Activated T-cell treated with anti-CD3 and anti-CD28 coated beads for 24 hours (primary cell): ENCODE data around the gene MRPS12.
"Not testable (repeated sequence)": the region's sequence is repeated elsewhere in the genome, so short reads cannot be mapped to it uniquely, and the experiment has no call there.

Experiments used
- DNase-seq: peaks from one replicate; pipeline ENCODE4 v3.0.0-alpha.2; 2020; ENCODE audit warnings: low read depth

Gene MRPS12

DNA sequence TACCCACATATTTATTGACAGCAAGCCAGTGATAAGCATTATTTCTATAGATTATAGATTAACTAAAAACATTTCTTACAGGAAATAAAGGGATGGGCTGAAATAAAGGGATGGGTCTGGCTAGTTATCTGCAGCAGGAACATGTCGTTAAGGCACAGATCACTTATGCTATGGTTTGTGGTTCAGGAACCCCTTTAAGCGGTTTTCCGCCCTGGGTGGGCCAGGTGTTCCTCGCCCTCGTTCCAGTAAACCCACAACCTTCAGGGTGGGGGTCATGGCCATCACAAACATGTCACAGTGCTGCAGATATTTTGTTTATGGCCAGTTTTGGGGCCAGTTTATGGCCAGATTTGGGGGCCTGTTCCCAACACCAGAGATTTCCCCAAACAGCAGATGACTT, 10.7 kb downstream of the MRPS12 start:
- not testable (repeated sequence) for DNase-seq

DNA sequence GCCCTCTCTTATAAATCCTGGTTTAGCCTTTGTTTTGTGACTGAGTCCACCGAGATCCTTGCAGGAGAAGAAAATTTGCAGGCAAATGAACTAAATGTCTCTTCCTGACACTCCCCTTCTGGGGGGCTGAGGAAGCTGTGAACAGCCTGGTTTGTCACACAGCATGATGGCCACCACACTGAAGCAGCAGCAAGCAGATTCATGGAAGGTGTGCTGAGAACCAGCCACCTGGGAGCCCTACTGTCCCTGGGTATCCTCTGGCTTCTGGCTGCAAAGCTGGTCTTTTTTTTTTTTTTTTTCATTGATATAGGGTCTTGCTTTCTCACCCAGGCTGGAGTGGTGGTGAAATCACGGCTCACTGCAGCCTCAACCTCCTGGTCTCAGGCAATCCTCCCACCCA, 11.2 kb downstream of the MRPS12 start:
- DNase-seq = no peak

DNA sequence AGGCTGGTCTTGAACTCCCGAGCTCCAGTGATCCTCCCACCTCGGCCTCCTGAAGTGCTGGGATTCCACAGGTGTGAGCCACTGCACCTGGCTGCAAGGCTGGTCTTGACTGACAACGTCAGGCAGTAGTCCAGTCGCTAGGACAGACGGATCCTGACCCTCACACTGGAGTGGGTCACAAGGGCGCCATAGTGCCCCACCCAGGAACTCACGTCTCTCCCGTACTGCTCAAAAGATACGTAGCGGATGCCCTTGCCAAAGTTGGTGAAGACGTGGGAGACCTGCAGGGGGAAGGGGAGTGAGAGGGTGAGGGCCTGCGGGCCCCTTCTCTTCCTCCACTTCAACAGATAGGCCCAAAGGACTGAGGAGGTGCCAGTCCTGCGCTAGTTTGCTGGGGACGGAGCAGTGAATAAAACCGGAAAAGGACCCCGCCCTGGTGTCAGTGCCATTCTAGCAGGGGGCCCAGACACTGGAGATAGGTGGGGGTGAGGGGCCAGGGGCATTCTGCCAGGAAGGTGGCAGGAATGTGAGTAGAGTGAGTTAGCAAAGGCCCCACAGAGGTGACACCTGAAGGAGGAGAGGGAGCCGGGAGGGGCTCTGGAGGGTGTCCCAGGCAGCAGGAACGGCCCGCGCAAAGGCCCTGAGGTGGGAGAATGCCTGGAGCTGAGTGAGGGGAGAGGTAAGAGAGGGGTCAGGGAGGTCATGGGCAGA, 11.9 kb downstream of the MRPS12 start:
- DNase-seq = no peak

DNA sequence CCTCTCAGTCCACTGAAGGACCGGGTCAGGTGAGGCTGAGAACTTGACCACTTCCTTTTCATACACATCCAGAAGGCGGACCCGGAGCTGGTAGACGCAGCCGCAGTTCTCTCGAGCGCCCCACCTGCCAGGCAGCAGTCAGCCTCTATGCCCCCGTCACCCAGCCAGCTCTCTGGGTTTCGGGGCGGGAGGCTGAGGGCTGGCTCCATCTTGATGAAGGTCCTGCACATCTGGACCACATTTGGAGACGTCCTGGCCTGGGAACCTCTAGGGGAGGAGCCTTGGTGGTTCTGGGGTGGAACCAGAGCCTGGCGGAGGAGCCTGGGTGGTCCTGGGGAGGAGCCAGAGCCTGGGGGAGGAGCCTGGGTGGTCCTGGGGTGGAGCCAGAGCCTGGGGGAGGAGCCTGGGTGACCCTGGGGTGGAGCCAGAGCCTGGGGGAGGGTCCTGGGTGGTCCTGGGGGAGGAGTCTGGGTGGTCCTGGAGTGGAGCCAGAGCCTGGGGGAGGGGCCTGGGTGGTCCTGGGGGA, 14.3 kb downstream of the MRPS12 start:
- no peak for DNase-seq

GRCh38 chr19:38945562-38946228, 15.0 kb downstream of the MRPS12 start:
- no peak for DNase-seq

GRCh38 chr19:38946229-38947010, 15.7 kb downstream of the MRPS12 start:
- DNase-seq = no peak

GRCh38 chr19:38949580-38950367, 19.0 kb downstream of the MRPS12 start:
- peak; percentile 79 for DNase-seq

DNA sequence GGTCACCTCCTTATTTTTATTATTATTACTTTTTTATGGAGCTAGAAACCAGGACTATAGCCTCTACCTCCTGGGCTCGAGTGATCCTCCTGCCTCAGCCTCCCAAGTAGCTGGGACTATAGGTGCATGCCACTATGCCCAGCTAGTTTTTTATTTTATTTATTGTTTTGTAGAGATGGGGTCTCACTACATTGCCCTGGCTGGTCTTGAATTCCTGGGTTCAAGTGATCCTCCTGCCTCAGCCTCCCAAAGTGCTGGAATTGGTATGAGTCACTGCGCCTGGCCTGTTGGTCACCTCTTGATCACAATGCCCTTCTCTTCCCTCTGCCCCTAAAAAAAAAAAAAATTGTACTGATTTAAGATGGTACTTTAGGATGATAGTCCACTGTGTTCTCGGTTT, 20.4 kb downstream of the MRPS12 start:
- no peak for DNase-seq

DNA sequence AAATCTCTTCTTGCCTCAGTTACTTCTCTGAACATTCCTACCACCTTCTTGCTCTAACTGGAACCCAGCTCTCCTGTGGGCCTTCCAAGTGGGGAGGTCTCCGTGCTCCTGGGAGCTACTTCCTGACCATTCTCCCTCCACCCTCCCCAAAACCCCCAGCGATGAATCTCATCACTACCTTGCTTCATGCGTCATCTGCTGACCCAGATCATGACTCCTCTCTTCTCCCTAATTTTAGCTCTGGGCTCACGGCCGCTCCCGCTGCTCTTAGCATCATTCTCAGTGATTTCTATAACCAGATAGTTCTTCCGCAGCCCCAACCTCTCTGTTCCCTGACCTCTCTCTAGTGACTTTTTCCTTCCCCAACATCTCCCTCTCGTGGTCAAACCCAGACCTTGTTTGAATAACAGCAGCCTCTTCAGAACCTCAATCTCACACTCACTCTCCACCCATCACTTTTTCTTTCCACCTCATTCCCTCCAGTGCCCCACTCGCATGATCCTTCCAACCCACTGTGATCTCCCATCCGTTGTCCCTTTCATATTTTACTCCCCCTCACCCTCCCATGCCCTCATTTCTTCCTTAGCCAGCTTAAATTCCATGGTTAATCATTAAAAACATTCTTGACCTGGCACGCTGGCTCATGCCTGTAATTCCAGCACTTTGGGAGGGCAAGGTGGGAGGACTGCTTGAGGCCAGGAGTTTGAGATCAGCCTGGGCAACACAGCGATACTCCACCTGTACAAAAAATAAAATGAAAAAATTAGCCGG, 21.8 kb downstream of the MRPS12 start:
- no peak for DNase-seq

DNA sequence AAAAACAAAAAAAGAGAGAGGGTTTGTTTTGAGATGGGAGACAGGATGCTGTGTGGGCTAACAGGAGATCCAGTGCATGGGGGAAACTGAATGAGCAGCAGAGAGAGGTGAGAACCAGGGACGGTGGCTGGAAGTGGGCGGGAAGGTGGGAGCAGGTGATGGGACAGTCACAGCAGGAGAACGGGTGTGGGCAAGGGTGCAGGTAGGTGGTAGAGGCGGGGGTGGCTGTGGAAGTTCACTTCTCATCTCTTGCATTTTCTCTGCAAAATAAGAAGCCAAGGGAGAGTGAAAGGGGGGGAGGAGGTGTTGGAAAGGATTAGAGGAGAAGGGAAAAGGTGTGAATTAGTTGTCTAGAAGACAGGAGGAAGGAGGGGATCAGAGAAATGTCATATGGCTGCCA, 22.9 kb downstream of the MRPS12 start:
- DNase-seq = no peak

DNA sequence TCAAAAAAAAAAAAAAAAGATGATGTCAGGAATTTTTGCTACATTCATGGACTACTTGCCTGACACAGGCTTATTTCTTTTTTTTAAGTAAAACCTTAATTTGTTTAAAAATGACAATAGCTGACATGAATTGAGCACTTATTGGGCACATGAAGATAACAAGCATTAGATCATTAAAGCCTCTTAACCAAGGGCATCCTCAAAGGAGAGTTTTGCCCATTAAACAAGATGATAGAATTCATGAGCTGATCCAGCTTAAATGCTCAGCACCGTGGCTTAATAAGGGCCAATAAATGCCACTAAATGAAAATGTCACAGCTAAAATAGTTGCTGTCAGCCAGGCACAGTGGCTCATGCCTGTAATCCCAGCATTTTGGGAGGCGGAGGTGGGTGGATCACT, 25.5 kb downstream of the MRPS12 start:
- DNase-seq = no peak

GRCh38 chr19:38958301-38958700, 27.6 kb downstream of the MRPS12 start:
- DNase-seq = no peak

DNA sequence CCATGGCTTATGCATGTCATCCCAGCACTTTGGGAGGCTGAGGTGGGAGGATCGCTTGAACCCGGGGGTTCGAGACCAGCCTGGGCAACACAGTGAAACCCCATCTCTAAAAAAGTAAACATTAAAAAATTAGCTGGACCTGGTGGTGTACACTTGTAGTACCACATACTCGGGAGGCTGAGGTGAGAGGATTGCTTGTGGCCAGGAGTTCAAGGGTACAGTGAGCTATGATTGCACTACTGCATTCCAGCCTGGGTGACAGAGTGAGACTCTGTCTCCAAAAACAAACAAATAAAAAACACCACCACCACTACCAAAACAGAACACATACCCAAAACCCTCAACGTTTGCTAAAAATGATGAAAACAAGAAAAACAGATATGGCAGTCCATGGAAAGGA, 28.9 kb downstream of the MRPS12 start:
- no peak for DNase-seq

DNA sequence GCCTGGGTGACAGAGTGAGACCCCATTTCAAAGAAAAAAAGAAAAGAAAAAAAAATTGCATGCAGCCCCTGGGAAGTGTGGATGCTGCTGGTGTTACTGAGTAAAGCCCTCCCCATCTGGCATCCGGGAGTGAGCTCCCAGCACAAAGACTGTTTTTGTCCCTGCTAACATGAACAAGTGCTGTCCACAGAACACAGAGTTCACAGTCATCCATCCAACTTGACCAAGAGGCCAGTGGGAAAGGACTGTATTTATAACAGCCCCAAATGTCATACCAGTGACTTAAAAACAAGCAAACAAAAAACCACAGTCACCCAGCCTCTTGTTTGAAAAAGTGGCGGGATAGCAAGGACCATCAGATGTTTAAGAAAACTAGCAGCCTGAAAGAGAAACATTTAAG, 34.0 kb downstream of the MRPS12 start:
- no peak for DNase-seq

DNA sequence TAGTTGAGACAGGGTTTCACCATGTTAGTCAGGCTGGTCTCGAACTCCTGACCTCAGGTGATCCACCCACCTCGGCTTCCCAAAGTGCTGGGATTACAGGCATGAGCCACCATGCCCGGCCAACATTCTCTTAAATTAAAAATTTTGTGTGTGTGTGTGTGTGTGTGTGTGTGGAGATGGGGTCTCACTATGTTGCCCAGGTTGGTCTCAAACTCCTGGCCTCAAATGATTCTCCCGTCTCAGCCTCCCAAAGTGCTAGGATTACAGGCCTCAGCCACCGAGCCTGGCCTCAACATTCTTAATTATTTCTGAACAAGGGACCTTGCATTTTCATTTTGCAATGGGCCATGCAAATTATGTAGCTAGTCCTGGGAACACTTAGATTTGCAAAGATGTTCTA, 35.4 kb downstream of the MRPS12 start:
- DNase-seq = not testable (repeated sequence)

DNA sequence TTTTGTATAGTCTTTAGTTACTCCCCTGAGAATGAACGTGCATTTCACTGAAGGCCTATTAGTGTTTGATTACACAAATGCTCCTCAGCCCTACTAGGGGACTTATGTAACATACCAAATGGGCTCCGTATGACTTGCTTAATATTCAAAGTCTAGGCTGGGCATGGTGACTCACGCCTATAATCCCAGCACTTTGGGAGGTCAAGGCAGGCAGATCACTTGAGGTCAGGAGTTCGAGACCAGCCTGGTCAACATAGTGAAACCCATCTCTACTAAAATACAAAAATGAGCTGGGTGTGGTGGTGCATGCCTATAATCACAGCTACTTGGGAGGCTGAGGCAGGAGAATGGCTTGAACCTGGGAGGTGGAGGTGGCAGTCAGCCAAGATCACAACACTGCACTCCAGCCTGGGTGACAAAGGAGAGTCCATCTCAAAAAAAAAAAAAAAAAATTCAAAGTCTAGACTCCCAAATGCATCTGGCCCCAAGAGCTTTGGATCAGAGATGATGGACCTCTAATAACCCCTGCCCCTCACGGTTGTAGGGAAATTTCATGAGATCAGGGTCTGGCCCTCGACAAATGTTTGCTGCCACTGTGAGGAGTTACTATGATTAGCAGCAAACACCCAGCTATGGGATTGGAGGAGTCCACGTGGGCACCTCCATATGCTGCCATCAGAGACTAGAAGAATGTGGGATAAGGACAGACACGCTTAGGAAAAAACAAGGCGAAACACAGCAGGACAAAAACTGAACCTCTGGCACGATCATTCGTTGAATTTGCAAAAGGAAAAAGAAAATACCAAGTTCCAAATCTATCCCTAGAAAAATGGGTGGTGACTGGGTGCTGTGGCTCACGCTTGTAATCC, 40.2 kb downstream of the MRPS12 start:
- no peak for DNase-seq

DNA sequence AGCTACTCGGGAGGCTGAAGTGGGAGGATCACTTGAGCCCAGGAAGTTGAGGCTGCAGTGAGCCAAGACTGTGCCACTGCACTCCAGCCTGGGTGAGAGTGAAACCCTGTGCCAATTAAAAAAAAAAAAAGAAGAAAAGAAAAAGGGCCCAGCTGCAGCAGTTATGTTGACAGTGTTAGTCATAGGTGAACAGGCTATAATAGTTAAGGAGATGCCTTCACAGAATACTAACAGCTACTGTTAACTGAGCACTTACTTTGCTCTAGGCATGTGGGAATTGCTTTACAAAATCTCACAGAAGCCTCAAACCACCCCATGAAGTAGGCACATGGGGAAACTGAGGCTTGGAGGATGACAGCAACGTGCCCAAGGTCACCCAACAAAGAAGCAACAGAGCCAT, 40.9 kb downstream of the MRPS12 start:
- no peak for DNase-seq

GRCh38 chr19:38974624-38975213, 44.0 kb downstream of the MRPS12 start:
- no peak for DNase-seq

- no peak for DNase-seq
These were observed 44.6 kb downstream of the MRPS12 start, which contains the start of gene FBXO17 for GRCh38 chr19:38975214-38975860. Gene FBXO17, minus strand, starts transcription at chr19:38975742. Its CDS starts 25,423 bp downstream, at chr19:38950319.
